OCI-LY7 (cell line): ENCODE data around the gene NTHL1. TPM values are rescaled to one million over a fixed set of nuclear protein-coding genes. Genes with fewer than 3 reads are reported as not detected.

ENCODE experiments used
- BruUV-seq: library from RNA; stranded (reverse); fragments of 400-500 nt; replicated peaks from 2 replicates; lab custom pipeline; 2021; lab: Mats Ljungman, UMichigan
- CTCF ChIA-PET: fragments of 300-600 bp; sonication (Branson Sonifier 250); formaldehyde crosslinking; loops from one replicate; lab custom pipeline; 2022; ENCODE audit warnings: antibody characterized with exemption; ENCODE audit not compliant: unreplicated experiment; lab: Charles Lee
- POLR2A ChIA-PET: fragments of 300-600 bp; sonication (Branson Sonifier 250); formaldehyde crosslinking; loops from one replicate; lab custom pipeline; 2022; ENCODE audit warnings: antibody characterized with exemption; lab: Charles Lee
- DNase-seq: peaks from one replicate; pipeline ENCODE4 v3.0.0-alpha.2; 2015; ENCODE audit warnings: low spot score
- H2AFZ ChIP-seq: fragments of 200-600 bp; sonication (generic), shearing (Covaris generic); 2 replicates; pipeline ENCODE4 v1.6.1; 2014; ENCODE audit warnings: mild to moderate bottlenecking, antibody characterized with exemption, low read length, moderate library complexity
- H3K27ac ChIP-seq: fragments of 200-600 bp; sonication (generic); 2 replicates; pipeline ENCODE4 v1.5.1; 2014; ENCODE audit warnings: mixed run types, low read depth, mild to moderate bottlenecking, moderate library complexity, low read length, inconsistent platforms; ENCODE audit not compliant: poor library complexity, severe bottlenecking
- H3K36me3 ChIP-seq: fragments of 200-600 bp; sonication (generic); 2 replicates; pipeline ENCODE4 v1.6.1; 2014; ENCODE audit warnings: mild to moderate bottlenecking, antibody characterized with exemption, low read length, moderate library complexity, mixed read lengths; ENCODE audit not compliant: insufficient read depth
- H3K4me1 ChIP-seq: fragments of 200-600 bp; sonication (generic); 2 replicates; pipeline ENCODE4 v1.5.1; 2014; ENCODE audit warnings: mild to moderate bottlenecking, low read length; ENCODE audit not compliant: insufficient read depth, poor library complexity, severe bottlenecking
- H3K4me2 ChIP-seq: fragments of 200-600 bp; sonication (generic); 2 replicates; pipeline ENCODE4 v1.6.1; 2014; ENCODE audit warnings: mild to moderate bottlenecking, low read length
- H3K4me3 ChIP-seq: fragments of 200-600 bp; sonication (generic); 2 replicates; pipeline ENCODE4 v1.5.1; 2014; ENCODE audit warnings: mild to moderate bottlenecking, low read depth, low read length; ENCODE audit not compliant: poor library complexity, severe bottlenecking
- H3K79me2 ChIP-seq: fragments of 200-600 bp; sonication (generic); 2 replicates; pipeline ENCODE4 v1.6.1; 2016; ENCODE audit warnings: low read depth, mild to moderate bottlenecking, low read length, moderate library complexity, mixed read lengths; ENCODE audit not compliant: insufficient read depth
- H3K9me2 ChIP-seq: fragments of 200-600 bp; sonication (generic); 2 replicates; pipeline ENCODE4 v1.6.1; 2016; ENCODE audit warnings: mild to moderate bottlenecking, low read length, mixed read lengths; ENCODE audit not compliant: insufficient read depth
- H3K9me3 ChIP-seq: fragments of 200-600 bp; sonication (generic); 2 replicates; pipeline ENCODE4 v1.6.1; 2014; ENCODE audit warnings: mild to moderate bottlenecking, mixed run types, low read length, mixed read lengths
- H4K20me1 ChIP-seq: fragments of 200-600 bp; sonication (generic); 2 replicates; pipeline ENCODE4 v1.6.1; 2014; ENCODE audit warnings: mild to moderate bottlenecking, antibody characterized with exemption, low read length, moderate library complexity, mixed read lengths; ENCODE audit not compliant: insufficient read depth
- EZH2phosphoT487 ChIP-seq: fragments of 200-600 bp; sonication (generic); IDR thresholded peaks from 2 replicates; pipeline ENCODE4 v1.6.1; 2018; ENCODE audit warnings: low read depth, borderline replicate concordance, mild to moderate bottlenecking, mixed run types, antibody characterized with exemption, low read length, moderate library complexity, mixed read lengths
- intact Hi-C: fragments of 100-400 bp; cut with micrococcal nuclease; formaldehyde crosslinking; loops from one replicate; pipeline ENCODE4 v1.10.0; 2022; ENCODE audit not compliant: unreplicated experiment
- microRNA-seq: library from miRNA; unstranded; fragments of <30 nt; microRNA quantifications from one replicate; pipeline ENCODE4 v1.2.0, GENCODE V29; 2022; ENCODE audit warnings: borderline replicate concordance
- small RNA-seq: library from RNA; depleted of rRNA; stranded (forward); fragments of <200 nt; gene quantifications from one replicate; pipeline ENCODE3, GENCODE V24; 2014
- total RNA-seq, 2 experiments: library from RNA; depleted of rRNA in 1 of 2; stranded (reverse); fragments of >200 nt in 1 of 2; shearing (Covaris generic) in 1 of 2; gene quantifications; 2 replicates each; pipeline ENCODE4 v1.2.3, GENCODE V29; 2014 to 2022
- TF ChIP-seq, protein P1 (sequence below): fragments of 200-600 bp; sonication (generic); conservative IDR thresholded peaks from 2 replicates; pipeline ENCODE4 v1.5.1; 2014; ENCODE audit warnings: mild to moderate bottlenecking, antibody characterized with exemption, low read length, moderate library complexity, mixed read lengths

The NTHL1 gene
- total RNA-seq, 2 experiments from 2014 or later: 51.5 to 56.2 TPM

DNA sequence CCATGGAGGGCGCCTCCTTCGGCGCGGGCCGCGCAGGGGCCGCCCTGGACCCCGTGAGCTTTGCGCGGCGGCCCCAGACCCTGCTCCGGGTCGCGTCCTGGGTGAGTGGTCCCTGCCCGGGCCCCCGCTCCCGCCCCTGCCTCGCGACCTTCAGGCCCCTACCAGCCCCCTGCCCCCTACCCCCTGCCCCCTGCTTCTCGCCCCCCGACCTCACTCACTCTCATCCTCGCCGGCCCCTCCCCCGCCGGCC is 57.6 kb downstream of the NTHL1 start:
- no peaks in the 10 kb centered on the region for H3K9me2 ChIP-seq
- intact Hi-C loops: no loop called here
- no peaks in the 10 kb centered on the region for H3K9me3 ChIP-seq
- CTCF ChIA-PET: no interaction called here
- H2AFZ ChIP-seq: no peak overlapping the region
- TF ChIP-seq, protein P1, sequence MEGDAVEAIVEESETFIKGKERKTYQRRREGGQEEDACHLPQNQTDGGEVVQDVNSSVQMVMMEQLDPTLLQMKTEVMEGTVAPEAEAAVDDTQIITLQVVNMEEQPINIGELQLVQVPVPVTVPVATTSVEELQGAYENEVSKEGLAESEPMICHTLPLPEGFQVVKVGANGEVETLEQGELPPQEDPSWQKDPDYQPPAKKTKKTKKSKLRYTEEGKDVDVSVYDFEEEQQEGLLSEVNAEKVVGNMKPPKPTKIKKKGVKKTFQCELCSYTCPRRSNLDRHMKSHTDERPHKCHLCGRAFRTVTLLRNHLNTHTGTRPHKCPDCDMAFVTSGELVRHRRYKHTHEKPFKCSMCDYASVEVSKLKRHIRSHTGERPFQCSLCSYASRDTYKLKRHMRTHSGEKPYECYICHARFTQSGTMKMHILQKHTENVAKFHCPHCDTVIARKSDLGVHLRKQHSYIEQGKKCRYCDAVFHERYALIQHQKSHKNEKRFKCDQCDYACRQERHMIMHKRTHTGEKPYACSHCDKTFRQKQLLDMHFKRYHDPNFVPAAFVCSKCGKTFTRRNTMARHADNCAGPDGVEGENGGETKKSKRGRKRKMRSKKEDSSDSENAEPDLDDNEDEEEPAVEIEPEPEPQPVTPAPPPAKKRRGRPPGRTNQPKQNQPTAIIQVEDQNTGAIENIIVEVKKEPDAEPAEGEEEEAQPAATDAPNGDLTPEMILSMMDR: no peak
- TF ChIP-seq EZH2phosphoT487: no peak
- peak overlapping the region; percentile 80 for H3K4me2 ChIP-seq
- POLR2A ChIA-PET: no interaction called here
- DNase-seq: no peak
- no peaks in the 10 kb centered on the region for H4K20me1 ChIP-seq
- no peak overlapping the region for H3K27ac ChIP-seq
- H3K4me3 ChIP-seq: peak overlapping the region; percentile 68
- H3K79me2 ChIP-seq: no peaks in the 10 kb centered on the region
- H3K4me1 ChIP-seq: peaks cover 42% of the 10 kb centered on the region
- no TSS peak for BruUV-seq
- peaks cover 12% of the 10 kb centered on the region; the same call in 1 of the 2 replicates for H3K36me3 ChIP-seq

Small RNA genes within 50 kb of the gene (microRNA-seq; reads per million reads assigned to microRNA genes)
- gene MIR1225: not detected

Small RNA genes within 50 kb of the gene (small RNA-seq; reads per million reads assigned to genes)
- gene MIR1225: not detected
- not detected for gene RN7SL219P

Other genes starting within 250 kb of the NTHL1 start
- gene HAGH, start 221.0 kb downstream of the NTHL1 start, total RNA-seq (2014; rRNA removed; shearing (Covaris generic)): 26.9 and 30.5 TPM in 2 replicates
- gene HAGH, start 221.0 kb downstream of the NTHL1 start, total RNA-seq (2022): 29.9 and 36.8 TPM in 2 replicates
- gene FAHD1, start 220.6 kb downstream of the NTHL1 start, total RNA-seq (2014; rRNA removed; shearing (Covaris generic)): 30.7 and 32.4 TPM in 2 replicates
- gene FAHD1, start 220.6 kb downstream of the NTHL1 start, total RNA-seq (2022): 13.7 and 15.1 TPM in 2 replicates
- not detected in 2 replicates for gene MEIOB, start 175.7 kb downstream of the NTHL1 start, total RNA-seq (2014; rRNA removed; shearing (Covaris generic))
- not detected in 2 replicates for gene MEIOB, start 175.7 kb downstream of the NTHL1 start, total RNA-seq (2022)
- gene HS3ST6, start 129.4 kb downstream of the NTHL1 start, total RNA-seq (2014; rRNA removed; shearing (Covaris generic)): not detected in 2 replicates
- not detected in 2 replicates for gene HS3ST6, start 129.4 kb downstream of the NTHL1 start, total RNA-seq (2022)
- 5.2 and 9.0 TPM in 2 replicates for gene MSRB1, start 104.6 kb downstream of the NTHL1 start, total RNA-seq (2014; rRNA removed; shearing (Covaris generic))
- gene MSRB1, start 104.6 kb downstream of the NTHL1 start, total RNA-seq (2022): 17.6 and 18.0 TPM in 2 replicates
- 0.35 TPM in 1 of 2 replicates, not detected in the other for gene RPL3L, start 93.1 kb downstream of the NTHL1 start, total RNA-seq (2014; rRNA removed; shearing (Covaris generic))
- 0.63 and 0.72 TPM in 2 replicates for gene RPL3L, start 93.1 kb downstream of the NTHL1 start, total RNA-seq (2022)
- 240 and 317 TPM in 2 replicates for gene NDUFB10, start 88.3 kb downstream of the NTHL1 start, total RNA-seq (2014; rRNA removed; shearing (Covaris generic))
- gene NDUFB10, start 88.3 kb downstream of the NTHL1 start, total RNA-seq (2022): 180 and 201 TPM in 2 replicates
- 2,266 and 2,461 TPM in 2 replicates for gene RPS2, start 83.0 kb downstream of the NTHL1 start, total RNA-seq (2014; rRNA removed; shearing (Covaris generic))
- 3,120 and 3,140 TPM in 2 replicates for gene RPS2, start 83.0 kb downstream of the NTHL1 start, total RNA-seq (2022)
- not detected in 2 replicates for gene RNF151, start 81.0 kb downstream of the NTHL1 start, total RNA-seq (2014; rRNA removed; shearing (Covaris generic))
- gene RNF151, start 81.0 kb downstream of the NTHL1 start, total RNA-seq (2022): not detected in 2 replicates
- 58.5 and 67.2 TPM in 2 replicates for gene TBL3, start 75.8 kb downstream of the NTHL1 start, total RNA-seq (2014; rRNA removed; shearing (Covaris generic))
- gene TBL3, start 75.8 kb downstream of the NTHL1 start, total RNA-seq (2022): 44.3 and 49.9 TPM in 2 replicates
- gene NOXO1, start 66.4 kb downstream of the NTHL1 start, total RNA-seq (2014; rRNA removed; shearing (Covaris generic)): 0.22 and 2.1 TPM in 2 replicates
- 0.30 and 0.59 TPM in 2 replicates for gene NOXO1, start 66.4 kb downstream of the NTHL1 start, total RNA-seq (2022)
- 25.1 and 32.3 TPM in 2 replicates for gene GFER, start 63.6 kb downstream of the NTHL1 start, total RNA-seq (2014; rRNA removed; shearing (Covaris generic))
- gene GFER, start 63.6 kb downstream of the NTHL1 start, total RNA-seq (2022): 31.1 and 40.2 TPM in 2 replicates
- 9.0 and 11.1 TPM in 2 replicates for gene SYNGR3, start 57.9 kb downstream of the NTHL1 start, total RNA-seq (2014; rRNA removed; shearing (Covaris generic))
- gene SYNGR3, start 57.9 kb downstream of the NTHL1 start, total RNA-seq (2022): 10.3 and 12.0 TPM in 2 replicates
- 26.3 and 37.2 TPM in 2 replicates for gene ZNF598, start 38.0 kb downstream of the NTHL1 start, total RNA-seq (2014; rRNA removed; shearing (Covaris generic))
- gene ZNF598, start 38.0 kb downstream of the NTHL1 start, total RNA-seq (2022): 80.4 and 83.8 TPM in 2 replicates
- gene NPW, start 28.0 kb downstream of the NTHL1 start, total RNA-seq (2014; rRNA removed; shearing (Covaris generic)): 0.85 and 0.88 TPM in 2 replicates
- 1.3 and 3.7 TPM in 2 replicates for gene NPW, start 28.0 kb downstream of the NTHL1 start, total RNA-seq (2022)
- gene NHERF2, start 20.9 kb downstream of the NTHL1 start, total RNA-seq (2014; rRNA removed; shearing (Covaris generic)): not detected in 2 replicates
- 0.27 and 0.31 TPM in 2 replicates for gene NHERF2, start 20.9 kb downstream of the NTHL1 start, total RNA-seq (2022)
- 42.8 and 57.2 TPM in 2 replicates for gene TSC2, start 151 bp upstream of the NTHL1 start, total RNA-seq (2014; rRNA removed; shearing (Covaris generic))
- gene TSC2, start 151 bp upstream of the NTHL1 start, total RNA-seq (2022): 152 and 160 TPM in 2 replicates
- gene PKD1, start 88.1 kb upstream of the NTHL1 start, total RNA-seq (2014; rRNA removed; shearing (Covaris generic)): 76.5 and 87.4 TPM in 2 replicates
- gene PKD1, start 88.1 kb upstream of the NTHL1 start, total RNA-seq (2022): 112 and 129 TPM in 2 replicates
- gene RAB26, start 100.8 kb upstream of the NTHL1 start, total RNA-seq (2014; rRNA removed; shearing (Covaris generic)): 3.1 and 5.0 TPM in 2 replicates
- gene RAB26, start 100.8 kb upstream of the NTHL1 start, total RNA-seq (2022): 7.9 and 9.5 TPM in 2 replicates
- 50.1 and 53.6 TPM in 2 replicates for gene TRAF7, start 107.9 kb upstream of the NTHL1 start, total RNA-seq (2014; rRNA removed; shearing (Covaris generic))
- gene TRAF7, start 107.9 kb upstream of the NTHL1 start, total RNA-seq (2022): 82.3 and 103 TPM in 2 replicates
- gene CASKIN1, start 148.8 kb upstream of the NTHL1 start, total RNA-seq (2014; rRNA removed; shearing (Covaris generic)): 0.09 TPM in 1 of 2 replicates, not detected in the other
- gene CASKIN1, start 148.8 kb upstream of the NTHL1 start, total RNA-seq (2022): 0.06 and 0.13 TPM in 2 replicates
- gene MLST8, start 157.6 kb upstream of the NTHL1 start, total RNA-seq (2014; rRNA removed; shearing (Covaris generic)): 57.1 and 65.4 TPM in 2 replicates
- gene MLST8, start 157.6 kb upstream of the NTHL1 start, total RNA-seq (2022): 68.6 and 71.3 TPM in 2 replicates
- 15.8 and 30.4 TPM in 2 replicates for gene BRICD5, start 163.0 kb upstream of the NTHL1 start, total RNA-seq (2014; rRNA removed; shearing (Covaris generic))
- gene BRICD5, start 163.0 kb upstream of the NTHL1 start, total RNA-seq (2022): 31.7 and 36.6 TPM in 2 replicates
- gene PGP, start 167.0 kb upstream of the NTHL1 start, total RNA-seq (2014; rRNA removed; shearing (Covaris generic)): 44.2 TPM in 2 replicates
- gene PGP, start 167.0 kb upstream of the NTHL1 start, total RNA-seq (2022): 37.0 and 37.9 TPM in 2 replicates
- gene E4F1, start 175.8 kb upstream of the NTHL1 start, total RNA-seq (2014; rRNA removed; shearing (Covaris generic)): 43.1 and 59.6 TPM in 2 replicates
- 35.3 and 42.3 TPM in 2 replicates for gene E4F1, start 175.8 kb upstream of the NTHL1 start, total RNA-seq (2022)
- 6.6 and 6.9 TPM in 2 replicates for gene DNASE1L2, start 188.6 kb upstream of the NTHL1 start, total RNA-seq (2014; rRNA removed; shearing (Covaris generic))
- 8.4 and 9.8 TPM in 2 replicates for gene DNASE1L2, start 188.6 kb upstream of the NTHL1 start, total RNA-seq (2022)
- gene ECI1, start 203.8 kb upstream of the NTHL1 start, total RNA-seq (2014; rRNA removed; shearing (Covaris generic)): 66.6 and 80.0 TPM in 2 replicates
- gene ECI1, start 203.8 kb upstream of the NTHL1 start, total RNA-seq (2022): 74.5 and 87.5 TPM in 2 replicates
- 211 and 225 TPM in 2 replicates for gene RNPS1, start 220.3 kb upstream of the NTHL1 start, total RNA-seq (2014; rRNA removed; shearing (Covaris generic))
- 323 and 339 TPM in 2 replicates for gene RNPS1, start 220.3 kb upstream of the NTHL1 start, total RNA-seq (2022)